Measurements from ENCODE around the gene TRIM5.
"Not testable (repeated sequence)": the region's sequence is repeated elsewhere in the genome, so short reads cannot be mapped to it uniquely, and the experiment has no call there.

Gene TRIM5

GRCh38 chr11:5688482-5688881 lies 3.6 kb upstream of the TRIM5 start:
- DNase-seq (ENCODE audit: low read depth): no peak

GRCh38 chr11:5686426-5686825 lies 1.6 kb upstream of the TRIM5 start:
- DNase-seq (ENCODE audit: low read depth): no peak

DNA sequence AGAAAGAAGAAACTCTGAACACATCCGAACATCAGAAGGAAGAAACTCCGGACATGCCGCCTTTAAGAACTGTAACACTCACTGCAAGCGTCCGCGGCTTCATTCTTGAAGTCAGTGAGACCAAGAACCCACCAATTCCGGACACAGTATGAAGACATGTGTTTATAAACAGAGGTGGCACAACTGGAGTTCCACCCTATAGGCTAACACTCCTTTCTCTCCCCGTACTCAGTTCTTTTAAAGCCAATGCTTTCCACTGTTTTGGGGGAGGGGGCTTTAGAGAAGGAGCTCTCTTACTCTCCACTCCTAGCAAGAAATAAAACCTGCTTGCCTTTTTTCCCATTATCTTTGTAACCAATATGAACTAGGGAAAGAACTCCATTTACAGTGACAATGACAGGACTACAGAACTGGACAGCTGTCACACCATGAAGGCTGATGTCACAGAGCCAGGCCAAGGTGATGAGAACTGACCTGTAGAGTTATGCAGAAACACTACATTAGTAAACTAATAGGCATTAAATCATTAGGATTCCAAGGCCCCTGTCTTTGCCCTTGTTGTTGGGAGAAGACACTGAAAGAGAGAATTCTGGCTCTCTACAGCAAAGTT lies 733 bp downstream of the TRIM5 start:
- DNase-seq (ENCODE audit: low read depth): peak; percentile 0

DNA sequence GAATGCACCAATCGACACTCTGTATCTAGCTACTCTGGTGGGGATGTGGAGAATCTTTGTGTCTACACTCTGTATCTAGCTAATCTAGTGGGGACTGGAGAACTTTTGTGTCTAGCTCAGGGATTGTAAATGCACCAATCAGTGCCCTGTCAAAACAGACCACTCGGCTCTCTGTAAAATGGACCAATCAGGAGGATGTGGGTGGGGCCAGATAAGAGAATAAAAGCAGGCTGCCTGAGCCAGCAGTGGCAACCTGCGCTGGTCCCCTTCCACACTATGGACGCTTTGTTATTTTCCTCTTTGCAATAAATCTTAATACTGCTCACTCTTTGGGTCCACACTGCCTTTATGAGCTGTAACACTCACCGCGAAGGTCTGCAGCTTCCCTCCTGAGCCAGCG lies 1.3 kb downstream of the TRIM5 start:
- not testable (repeated sequence) for DNase-seq (ENCODE audit: low read depth)

DNA sequence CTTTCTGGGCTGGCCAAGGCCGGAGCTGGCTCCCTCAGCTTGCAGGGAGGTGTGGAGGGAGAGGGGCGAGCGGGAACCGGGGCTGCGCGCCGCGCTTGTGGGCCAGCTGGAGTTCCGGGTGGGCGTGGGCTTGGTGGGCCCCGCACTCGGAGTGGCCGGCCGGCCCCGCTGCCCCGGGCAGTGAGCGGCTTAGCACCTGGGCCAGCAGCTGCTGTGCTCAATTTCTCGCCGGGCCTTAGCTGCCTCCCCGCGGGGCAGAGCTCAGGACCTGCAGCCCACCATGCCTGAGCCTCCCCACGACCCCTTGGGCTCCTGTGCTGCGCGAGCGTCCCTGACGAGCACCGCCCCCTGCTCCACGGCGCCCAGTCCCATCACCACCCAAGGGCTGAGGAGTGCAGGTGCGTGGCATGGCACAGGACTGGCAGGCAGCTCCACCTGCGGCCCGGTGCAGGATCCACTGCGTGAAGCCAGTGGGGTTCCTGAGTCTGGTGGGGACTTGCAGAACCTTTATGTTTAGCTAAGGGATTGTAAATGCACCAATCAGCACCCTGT lies 1.9 kb downstream of the TRIM5 start:
- not testable (repeated sequence) for DNase-seq (ENCODE audit: low read depth)

DNA sequence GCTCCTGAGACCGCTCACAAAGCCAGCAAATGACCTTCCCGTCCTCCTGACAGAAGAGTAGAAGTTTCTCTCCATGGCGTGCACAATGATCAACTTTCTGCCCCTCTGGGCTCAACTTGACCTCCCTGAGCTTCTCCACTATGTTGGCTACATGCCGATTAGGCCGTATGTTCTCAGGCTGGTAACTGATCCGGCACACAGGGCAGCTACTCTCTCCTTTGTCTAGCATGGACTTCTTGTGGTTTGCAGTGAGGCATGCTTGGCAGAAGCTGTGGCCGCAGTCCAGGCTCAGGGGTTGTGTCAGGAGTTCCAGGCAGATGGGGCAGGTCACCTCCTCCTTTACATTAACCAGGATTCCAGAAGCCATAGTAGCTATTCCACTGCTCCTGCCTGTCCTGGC lies 5.1 kb downstream of the TRIM5 start:
- DNase-seq (ENCODE audit: low read depth): no peak

DNA sequence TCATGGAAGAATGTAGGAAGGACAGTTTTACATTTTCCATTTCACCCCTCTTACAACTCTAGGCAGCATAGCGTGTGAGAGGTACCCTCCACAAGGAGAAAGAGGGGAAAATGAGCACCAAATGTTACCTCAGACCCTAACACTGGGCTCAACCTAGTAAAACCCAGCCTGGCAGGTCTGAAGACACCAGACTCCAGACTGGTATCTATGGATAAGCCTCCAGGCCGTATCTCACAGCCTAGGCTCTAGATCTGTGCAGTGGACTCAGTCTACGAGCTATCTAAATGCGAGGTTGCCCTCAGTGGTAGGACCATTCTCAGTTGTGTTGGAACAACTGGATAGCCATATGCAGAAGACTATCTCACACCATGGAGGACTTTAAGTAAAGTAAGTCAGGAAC lies 10.5 kb downstream of the TRIM5 start:
- DNase-seq (ENCODE audit: low read depth): no peak

DNA sequence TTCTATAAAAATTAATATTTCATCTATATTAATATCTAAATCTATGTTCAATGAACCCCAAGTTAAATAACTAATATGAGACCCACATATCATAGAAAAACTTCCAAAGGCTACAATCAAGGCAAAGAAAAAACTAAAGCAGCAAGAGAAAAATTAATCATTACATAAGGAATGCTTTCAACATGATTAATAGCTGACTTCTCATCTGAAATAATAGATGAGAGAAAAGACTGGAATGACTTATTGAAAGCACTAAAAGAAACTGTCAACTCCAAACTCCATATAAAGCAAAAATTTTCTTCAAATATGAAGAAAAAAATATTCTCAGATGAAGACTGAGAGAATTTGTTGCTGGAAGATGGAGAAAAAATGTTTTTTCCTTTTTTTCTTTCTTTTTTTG lies 13.0 kb downstream of the TRIM5 start:
- no peak for DNase-seq (ENCODE audit: low read depth)

GRCh38 chr11:5666402-5666793 lies 18.5 kb downstream of the TRIM5 start:
- DNase-seq (ENCODE audit: low read depth): no peak

DNA sequence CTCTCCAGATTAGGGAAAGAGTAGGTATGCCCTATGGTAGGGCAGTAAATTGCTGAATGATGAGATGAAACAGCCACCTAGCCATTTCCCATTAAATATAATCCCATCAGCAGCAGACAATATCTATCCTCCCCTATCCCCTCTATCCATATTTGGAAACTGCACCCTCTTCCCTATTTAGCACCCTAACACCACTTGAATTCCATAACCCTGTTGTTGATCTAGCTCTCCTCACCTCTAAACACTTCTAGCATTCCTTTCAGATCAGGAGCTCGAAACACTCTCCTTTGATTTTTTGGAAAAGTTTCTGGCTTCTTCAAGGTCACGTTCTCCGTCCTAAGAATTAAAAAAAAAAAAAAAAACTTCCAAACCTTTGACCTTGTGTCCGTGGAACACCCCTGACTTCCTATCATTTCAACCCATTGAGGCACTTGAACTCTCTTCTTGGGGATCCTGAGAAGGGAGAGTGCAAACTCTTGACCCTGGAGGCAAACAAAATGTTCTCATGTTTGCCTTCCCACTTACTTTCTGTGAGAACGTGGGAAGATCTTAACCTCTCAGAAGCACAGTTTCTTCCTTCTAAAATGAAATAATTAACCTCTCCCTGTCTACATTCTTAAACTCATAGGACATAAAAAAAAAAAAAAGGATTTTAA lies 19.0 kb downstream of the TRIM5 start:
- no peak for DNase-seq (ENCODE audit: low read depth)

- no peak for DNase-seq (ENCODE audit: low read depth)
These were observed 19.8 kb downstream of the TRIM5 start for GRCh38 chr11:5665051-5665570.

- no peak for DNase-seq (ENCODE audit: low read depth)
These were observed 21.4 kb downstream of the TRIM5 start for GRCh38 chr11:5663511-5663910.

DNA sequence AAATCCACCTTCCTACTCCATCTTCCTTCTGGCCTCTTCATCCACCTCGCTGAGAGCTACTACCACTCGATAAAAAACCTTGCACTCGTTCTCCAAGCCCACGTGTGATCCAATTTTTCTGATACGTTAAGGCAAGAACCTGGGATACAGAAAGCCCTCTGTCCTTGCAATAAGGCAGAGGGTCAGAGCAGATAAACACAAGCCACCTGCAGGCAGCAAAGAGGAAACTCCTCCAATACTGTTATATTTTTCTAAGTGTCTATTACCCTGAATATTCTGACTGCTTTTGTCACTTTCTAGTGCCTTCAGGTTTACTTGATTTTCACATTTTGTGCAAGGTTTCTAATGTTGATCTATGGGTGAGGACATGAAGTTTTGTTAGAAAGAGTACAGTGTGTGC lies 26.6 kb downstream of the TRIM5 start:
- DNase-seq (ENCODE audit: low read depth): no peak

DNA sequence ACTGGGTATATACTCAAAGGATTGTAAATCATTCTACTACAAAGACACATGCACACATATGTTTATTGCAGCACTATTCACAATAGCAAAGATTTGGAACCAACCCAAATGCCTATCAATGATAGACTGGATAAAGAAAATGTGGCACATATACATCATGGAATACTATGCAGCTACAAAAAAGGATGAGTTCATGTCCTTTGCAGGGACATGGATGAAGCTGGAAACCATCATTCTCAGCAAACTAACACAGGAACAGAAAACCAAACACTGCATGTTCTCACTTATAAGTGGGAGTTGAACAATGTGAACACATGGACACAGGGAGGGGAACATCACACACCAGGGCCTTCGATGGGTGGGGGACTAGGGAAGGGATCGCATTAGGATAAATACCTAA lies 27.9 kb downstream of the TRIM5 start:
- DNase-seq (ENCODE audit: low read depth): not testable (repeated sequence)

DNA sequence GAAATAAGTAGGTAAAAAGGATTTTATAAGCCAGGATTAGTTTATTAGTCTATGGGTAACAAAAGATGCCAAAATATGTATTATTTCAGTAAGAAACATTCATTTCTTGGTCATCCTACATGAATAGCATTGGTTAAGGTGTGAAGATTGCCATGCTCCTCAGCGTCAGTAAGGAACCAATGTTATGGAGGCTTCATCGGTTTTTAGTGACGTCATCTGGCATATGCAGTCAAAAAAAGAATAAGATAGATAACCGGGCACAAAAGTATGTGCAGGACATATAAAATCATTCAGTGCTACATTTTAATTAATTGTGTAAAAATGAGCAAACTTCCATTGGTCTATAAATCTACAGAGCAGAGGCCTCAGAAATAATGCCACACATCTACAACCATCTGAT lies 29.4 kb downstream of the TRIM5 start:
- no peak for DNase-seq (ENCODE audit: low read depth)

DNA sequence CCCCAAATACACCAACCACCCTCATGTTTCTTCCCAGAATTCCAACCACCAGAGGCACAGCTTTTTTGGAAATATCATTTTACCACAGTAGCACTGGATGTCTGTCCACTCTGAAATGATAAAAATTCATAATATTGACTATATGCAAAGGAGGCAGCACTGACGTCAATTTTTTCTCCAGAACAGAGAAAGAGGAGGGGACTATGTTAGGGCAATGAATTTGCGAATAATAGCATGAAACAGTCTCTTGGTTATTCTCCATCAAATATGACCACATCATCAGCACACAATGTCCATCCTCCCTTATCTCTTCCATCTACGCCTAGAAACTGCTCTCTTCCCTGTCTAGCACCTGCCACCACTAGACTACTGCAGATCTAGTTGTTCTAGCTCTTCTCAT lies 38.7 kb downstream of the TRIM5 start:
- no peak for DNase-seq (ENCODE audit: low read depth)

DNA sequence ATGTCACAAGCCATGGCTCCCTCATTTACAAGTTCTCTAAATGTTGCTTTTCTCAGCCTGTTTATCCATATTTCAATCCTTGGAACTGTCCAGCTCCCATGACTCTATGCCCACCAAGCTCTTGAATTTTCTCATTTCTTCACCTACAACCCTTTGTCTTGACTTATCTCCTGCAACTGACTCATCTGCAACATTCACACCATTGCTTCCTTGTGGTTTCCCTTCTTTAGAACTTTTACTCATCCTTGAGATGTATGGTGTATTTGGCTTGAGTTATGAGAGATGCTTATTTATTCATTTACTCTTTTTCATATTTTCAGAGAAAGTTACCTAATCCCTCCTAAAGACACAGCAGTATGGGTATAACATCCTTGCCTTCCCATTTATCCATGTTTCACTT lies 41.3 kb downstream of the TRIM5 start:
- no peak for DNase-seq (ENCODE audit: low read depth)

GRCh38 chr11:5639953-5640352 lies 44.9 kb downstream of the TRIM5 start:
- no peak for DNase-seq (ENCODE audit: low read depth)

DNA sequence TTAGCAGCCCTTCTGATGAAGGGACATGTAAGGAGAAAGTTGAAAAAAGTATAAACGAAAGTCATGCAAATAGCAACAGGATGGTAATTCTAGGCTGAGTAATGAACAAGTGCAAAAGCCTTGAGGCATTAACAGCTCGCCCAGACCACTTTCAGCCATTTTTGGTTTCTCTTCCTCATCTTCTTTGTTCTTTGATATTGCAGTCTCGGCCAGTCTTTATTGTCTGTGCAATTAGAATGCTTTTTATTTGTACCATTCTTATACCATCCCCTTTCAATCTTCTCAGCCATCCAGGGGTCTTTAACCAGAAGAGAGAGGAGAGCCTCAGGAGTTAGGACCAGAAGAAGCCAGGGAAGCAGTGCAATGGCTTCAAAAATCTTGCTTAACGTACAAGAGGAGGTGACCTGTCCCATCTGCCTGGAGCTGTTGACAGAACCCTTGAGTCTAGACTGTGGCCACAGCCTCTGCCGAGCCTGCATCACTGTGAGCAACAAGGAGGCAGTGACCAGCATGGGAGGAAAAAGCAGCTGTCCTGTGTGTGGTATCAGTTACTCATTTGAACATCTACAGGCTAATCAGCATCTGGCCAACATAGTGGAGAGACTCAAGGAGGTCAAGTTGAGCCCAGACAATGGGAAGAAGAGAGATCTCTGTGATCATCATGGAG lies 52.8 kb downstream of the TRIM5 start:
- no peak for DNase-seq (ENCODE audit: low read depth)

GRCh38 chr11:5631417-5631816 lies 53.5 kb downstream of the TRIM5 start:
- DNase-seq (ENCODE audit: low read depth): no peak

DNA sequence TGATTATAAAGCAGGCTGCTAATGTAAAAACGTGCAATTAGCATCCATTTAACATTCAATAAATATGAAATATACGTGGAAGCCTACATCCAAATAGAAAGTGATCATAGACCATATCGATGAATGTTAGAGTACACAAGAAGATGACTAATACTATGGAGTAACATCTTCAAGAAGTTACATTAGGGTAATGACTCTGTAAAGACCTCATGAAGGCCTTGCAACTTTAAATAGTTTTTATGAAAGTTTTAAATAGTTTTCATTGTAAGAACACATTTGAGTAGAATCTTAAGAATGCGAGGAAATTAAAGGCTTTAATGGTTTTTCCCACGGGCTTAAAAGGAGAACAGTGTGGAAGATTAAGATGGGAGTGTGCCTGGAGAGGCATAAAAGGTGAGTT lies 58.7 kb downstream of the TRIM5 start:
- no peak for DNase-seq (ENCODE audit: low read depth)

- no peak for DNase-seq (ENCODE audit: low read depth)
These were observed 59.6 kb downstream of the TRIM5 start for GRCh38 chr11:5625281-5625680.

Data from GM04504 (cell line).